Endometrial microvascular endothelial cells (primary cell): ENCODE results near the gene ARHGEF16. TPM values are rescaled to one million over a fixed set of nuclear protein-coding genes. Genes with fewer than 3 reads are reported as not detected.

ENCODE experiments used
- in situ Hi-C: cut with HindIII; loops from 2 replicates; pipeline ENCODE4 v1.10.0; 2017; ENCODE audit warnings: low sequenced_read_pairs, low pct_unique_long_range_greater_than_20kb; ENCODE audit errors: inconsistent ontology term
- total RNA-seq: library from RNA; depleted of rRNA; stranded (reverse); fragments of >200 nt; gene quantifications from one replicate; pipeline ENCODE4 v1.2.3, GENCODE V29; 2015; ENCODE audit errors: inconsistent ontology term

ARHGEF16 gene
- total RNA-seq, 1 donor from 2014 or later: not detected

DNA sequence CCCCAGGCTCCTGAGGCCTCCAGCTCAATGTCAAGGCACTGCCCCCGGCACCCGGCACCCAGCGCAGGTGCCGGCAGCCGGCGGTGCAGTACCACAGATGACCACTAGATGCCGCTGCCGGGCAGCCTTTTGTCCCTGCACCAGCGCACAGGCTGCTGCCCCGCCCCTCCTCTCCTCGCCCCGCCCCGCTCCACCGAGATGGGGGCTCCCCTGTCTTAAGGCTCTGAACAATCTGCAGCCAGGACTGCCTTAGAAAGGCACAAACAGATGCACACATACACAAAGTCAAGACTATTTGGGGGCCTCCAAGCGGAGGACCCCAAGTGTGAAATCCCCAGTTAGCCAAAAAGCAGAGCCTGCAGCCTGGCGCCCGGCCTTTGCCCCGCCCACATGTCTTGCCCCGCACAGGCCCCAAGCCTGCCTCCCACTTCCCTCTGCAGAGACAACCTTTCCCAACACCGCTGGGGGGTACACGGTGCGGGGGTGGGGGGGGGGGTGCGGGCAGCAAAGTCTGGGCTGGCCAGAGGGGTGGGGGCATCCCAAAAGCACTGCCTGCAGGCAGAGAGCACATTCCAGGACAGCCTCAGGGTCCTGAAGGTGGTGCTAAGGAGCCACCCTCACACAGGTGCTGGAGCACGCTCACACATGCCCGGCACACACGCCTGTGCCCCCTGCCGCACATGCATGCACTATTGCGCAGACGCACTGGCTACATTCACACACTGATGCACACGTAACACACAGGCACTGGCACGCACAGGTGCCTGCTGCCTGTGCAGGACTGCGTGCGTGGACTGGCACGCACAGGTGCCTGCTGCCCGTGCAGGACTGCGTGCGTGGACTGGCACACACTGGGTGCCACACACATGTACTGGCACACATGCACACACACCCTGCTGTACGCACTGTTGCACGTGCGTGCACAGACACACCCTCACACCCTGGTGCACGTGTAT lies 37.1 kb downstream of the ARHGEF16 start:
- in situ Hi-C loops: no loop called here

DNA sequence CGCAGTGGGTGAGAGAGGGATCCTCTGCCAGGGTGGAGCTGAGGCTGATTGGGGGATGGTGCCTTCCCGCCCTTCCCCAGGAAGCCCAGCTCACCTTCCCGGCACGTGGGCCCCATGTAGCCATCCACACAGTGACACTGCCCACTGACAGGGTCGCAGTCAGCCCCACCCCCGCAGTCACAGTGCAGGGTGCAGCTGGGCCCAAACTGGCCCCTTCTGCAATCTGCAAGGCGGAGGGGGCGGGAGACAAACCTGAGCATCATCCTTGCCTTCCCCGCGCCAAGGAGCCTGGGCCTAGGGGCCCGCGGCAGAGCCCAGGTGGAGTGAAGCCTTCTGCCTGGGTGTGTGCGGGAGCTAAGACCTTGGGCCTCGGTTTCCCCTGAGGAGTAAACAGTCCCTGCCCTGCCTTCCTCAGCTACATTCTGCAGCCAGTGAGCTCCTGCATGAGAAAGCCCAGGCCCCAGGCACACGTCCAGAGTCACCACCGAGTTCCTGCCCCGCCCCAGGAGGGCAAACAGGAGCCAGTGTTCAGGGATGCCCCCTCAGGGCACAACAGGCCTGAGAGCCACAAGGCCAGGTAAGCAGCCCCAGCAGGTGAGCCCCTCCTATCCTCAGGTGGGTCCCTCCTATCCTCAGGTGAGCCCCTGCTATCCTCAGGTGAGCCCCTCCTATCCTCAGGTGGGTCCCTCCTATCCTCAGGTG lies 38.2 kb downstream of the ARHGEF16 start:
- in situ Hi-C loops: no loop called here

DNA sequence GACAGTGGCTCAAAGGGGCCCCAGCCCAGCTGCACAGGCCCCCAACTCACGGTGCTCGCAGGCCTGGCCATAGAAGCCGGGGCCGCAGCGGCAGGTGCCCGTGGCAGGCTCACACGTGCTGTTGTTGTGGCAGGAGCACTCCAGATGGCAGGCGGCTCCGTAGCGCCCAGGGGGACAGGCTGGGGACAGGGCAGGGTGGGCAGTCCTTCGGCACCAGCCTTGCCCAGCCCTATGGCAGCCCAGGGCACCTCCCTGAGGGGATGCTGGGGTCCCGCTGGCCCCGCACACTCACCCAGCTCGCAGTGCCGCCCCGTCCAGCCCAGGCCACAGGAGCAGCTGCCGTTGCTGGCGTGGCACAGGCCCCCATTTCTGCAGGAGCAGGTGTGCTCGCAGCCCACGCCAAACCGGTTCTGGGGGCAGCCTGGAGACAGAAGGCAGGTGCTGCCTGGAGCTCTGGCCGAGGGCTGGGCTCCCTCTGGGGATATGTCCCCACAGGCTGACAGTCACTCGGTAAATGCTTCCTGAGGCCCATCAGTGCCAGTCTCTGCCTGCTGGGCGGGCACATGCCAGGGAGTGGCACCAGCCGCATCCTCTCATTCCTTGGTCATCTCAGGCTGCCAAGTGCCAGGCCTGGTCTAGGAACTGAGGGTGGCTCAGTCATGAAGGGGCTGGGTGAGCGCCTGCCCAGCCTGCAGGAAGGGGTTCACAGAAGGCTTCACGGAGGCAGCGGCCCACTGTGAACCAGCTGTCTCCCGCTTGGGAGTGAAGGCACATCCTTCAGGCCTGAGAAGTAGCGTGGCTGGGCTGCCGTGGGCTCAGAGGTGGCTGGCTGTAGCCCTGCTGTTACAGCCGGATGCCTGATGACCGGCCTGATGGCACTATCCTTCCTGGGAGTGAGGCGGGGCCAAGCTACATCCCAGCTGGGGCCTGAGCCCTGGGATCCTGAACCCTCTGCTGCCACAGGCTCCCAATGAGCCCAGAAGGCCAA lies 40.1 kb downstream of the ARHGEF16 start:
- in situ Hi-C loops: no loop called here

DNA sequence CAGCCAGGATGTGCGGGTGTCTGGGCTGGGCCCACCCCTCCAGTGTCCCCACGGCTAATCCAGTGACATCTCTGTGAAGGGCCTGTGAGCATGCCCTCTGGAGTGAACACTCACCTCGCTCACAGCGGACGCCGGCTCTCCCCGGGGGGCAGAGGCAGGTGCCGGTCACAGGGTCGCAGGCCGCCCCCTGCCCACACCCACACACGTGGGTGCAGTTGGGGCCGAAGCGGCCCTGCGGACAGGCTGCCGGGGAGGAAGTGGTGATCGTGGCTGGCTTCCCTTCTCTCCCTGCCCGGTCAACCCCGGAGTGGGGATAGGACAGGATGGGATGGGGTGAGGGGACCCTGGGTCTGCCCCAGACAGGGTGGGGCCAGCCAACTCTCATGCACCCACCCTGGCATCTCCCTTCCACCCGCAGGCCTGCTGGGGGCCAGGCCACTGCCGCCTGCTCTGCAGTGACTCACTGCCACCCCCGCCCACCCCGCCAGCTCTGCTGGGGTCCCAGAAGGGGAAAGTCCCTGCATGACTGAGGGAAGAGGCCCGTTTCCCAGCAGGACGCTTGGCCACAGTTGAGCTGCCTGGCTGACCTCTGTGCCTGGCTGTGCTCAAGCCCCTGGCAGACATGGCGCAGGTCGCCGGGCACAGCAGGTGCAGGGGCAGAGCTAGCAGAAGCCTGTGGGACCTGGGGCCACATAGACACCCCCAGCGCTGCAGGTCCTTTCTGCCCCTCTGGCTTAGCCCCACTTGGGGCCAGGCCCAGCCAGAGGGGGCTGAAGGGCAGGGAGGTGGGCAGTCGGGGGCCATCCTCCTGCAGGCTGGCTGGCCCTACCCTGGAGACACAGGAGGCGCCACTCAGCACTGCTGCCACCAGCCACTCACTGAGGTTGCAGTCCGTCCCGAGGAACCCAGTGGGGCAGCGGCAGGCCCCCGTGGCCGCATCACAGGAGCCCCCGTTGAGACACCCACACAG lies 41.6 kb downstream of the ARHGEF16 start:
- in situ Hi-C loops: no loop called here

DNA sequence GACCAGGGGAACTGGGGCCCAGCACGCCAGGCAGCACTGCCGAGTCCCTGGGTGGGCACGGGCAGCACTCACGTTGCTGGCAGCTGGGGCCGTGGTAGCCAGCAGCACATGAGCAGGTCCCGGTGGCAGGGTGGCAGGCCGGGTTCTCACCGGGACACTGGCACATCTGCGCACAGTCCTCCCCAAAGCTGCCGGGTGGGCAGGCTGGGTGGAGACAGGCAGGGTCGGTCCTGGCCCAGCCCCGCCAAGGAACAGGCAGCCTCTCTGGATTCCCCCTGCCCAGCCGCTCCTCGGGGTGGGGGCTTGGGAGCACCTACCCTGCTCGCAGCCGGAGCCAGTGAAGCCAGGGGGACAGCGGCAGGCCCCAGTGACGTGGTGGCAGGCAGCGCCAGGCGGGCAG lies 42.5 kb downstream of the ARHGEF16 start:
- in situ Hi-C loops: no loop called here

DNA sequence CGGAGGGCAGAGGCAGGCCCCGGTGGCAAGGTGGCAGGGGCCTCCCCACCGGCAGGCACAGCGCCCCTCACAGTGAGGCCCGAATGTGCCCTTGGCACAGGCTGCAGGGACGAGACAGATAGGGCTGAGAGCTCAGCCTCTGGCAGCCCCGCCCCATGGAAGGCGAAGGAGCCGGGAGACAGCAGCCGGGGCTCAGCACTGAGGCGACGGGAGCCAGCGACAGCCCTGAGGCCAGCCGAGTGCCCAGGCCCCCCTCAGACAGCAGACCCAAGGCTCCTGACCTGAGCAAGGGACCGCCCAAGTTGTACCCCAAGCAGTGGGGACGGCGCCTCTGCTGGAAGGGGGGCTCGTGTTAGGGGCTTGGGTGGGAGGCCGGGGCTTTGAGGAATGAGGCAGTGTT lies 43.1 kb downstream of the ARHGEF16 start:
- in situ Hi-C loops: no loop called here

DNA sequence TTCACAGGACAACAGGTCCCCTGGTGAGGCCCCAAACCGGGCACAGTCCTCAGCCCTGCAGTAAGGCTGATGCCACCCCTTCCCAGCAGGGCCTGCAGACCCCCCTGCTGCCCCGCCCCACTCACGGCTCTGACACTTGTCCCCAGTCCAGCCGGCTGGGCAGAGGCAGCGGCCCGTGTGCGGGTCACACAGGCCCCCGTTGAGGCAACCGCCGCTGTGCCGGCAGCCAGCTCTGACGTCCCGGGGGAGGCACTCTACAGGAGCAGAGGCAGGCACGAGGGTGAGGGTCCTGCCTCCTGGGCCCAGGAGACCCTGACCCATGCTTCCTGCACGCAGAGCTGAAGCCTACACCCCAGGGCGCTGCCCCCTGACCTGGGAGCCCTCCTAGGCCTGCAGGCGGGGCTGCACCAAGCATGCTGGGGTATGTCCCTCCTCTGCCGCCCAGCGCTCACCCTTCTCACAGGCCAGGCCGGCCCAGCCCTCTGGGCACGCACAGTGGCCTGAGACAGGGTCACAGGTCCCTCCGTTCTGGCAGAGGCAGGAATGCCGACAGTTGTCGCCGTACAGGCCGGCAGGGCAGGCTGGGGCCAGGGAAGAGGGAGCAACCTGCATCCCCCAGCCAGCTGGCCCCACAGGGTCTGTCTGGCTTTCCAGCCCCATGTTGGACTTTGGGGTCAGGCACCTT lies 43.9 kb downstream of the ARHGEF16 start:
- in situ Hi-C loops: no loop called here

DNA sequence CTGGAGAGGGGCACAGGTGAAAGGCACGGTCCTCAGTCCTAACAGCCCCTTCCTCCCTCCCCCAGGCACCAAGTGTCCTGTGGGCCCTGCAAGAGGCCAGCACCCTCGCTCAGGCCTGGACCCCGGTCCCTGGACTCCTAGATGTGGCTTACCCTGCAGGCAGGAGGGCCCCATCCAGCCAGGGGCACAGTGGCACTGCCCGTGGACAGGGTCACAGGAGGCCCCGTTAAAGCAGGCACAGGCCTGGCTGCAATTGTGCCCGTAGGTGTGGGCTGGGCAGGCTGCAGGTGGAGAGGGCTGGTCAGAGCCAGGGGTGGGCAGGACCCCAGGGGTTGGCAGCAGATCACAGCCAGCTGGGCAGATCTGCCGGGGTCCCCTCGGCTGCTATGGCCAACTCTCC lies 44.5 kb downstream of the ARHGEF16 start:
- in situ Hi-C loops: no loop called here

DNA sequence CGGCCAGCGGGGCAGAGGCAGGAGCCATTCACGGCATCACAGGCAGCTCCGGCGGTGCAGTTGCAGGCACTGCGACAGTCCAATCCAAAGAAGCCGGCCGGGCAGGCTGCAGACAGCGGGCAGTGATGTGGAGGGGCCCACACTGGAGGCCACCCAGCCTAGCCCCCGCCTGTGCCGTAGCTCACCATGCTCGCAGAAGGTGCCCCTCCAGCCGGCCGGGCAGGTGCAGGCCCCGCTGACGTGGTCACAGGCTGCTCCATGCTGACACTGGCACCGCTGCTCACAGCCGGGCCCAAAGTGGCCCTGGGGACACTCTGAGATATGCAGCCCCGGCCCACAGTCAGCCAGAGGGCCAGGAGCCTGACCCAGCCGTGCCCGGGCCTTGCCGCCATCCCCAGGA lies 45.1 kb downstream of the ARHGEF16 start:
- in situ Hi-C loops: no loop called here

DNA sequence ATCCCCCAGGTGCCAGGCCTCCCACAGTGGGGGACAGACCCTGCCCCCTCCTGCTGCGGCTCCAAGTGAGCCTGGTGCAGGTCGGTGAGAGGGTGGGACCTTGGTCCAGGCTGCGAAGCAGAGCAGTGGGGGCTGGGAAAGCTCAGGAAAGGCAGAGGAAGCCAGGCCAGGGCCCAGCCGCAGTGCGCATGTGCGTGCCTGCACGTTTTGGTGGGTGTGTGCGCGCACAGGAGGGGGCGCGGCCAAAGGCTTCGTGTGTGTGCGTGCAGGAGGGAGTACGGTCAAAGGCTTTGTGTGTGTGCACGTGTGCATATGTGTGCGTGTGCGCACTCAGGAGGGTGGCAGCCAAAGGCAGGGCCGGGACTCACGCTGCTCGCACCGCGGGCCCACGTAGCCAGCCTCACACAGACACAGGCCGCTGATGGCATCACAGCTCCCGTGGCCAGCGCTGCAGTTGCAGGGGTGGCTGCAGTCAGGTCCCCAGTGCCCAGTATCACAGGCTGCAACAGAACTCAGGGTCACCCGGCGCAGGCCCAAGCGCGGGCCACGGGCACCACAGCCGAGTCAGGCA lies 45.9 kb downstream of the ARHGEF16 start:
- in situ Hi-C loops: no loop called here

DNA sequence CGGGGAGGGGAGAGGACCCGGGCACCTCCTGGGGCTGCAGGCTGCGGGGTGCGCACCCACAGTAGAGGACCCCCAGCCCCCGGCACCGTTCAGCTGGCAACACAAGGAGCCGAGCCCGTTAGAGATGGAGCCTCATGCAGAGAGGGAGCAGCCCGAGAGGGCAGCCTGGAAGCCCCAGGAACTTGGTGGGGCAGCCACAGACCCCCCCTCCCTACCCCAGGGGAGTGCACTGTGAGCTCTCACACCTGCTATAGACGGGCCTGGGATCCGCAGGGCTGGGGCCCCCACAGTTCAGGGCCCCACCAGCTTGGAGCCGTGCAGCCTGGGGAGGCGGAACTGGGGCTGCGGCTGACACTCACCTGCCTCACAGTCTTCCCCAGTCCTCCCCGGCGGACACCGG lies 47.0 kb downstream of the ARHGEF16 start:
- in situ Hi-C loops: no loop called here

DNA sequence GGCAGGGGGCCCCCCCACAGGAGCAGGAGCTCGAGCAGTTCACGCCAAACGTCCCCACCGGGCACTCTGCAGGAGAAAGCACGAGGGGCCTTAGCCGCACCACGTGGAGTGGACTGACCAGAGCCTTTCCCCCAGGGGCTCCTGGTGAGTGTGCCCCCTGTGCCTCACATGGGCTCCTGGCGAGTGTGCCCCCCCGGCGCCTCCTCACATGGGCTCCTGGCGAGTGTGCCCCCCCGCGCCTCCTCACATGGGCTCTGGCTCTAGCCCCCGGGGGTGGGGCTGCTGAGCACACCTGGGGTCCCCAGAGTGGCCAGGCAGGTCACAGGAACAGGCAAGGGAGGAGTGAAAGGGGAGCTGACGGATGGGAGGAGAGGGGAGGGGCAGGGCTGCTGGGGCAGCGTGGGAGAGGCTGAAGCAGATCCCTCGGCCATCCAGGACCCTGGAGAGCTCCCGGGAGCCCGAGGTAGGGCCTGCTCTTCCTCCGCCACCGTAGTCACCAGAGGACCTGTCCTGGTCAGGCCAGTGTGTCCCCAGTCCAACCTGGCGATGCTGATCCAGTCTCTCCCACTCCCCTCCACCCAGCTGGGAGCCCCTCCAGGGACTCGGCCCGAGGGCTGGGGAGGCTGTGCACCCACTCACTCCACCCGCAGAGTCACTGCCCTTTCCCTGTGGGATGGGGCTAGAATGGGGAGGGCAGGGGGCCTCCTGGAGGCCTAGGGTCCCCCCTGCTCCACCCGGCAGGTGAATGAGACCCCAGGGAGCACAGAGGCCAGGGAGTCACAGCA lies 47.6 kb downstream of the ARHGEF16 start:
- in situ Hi-C loops: no loop called here

DNA sequence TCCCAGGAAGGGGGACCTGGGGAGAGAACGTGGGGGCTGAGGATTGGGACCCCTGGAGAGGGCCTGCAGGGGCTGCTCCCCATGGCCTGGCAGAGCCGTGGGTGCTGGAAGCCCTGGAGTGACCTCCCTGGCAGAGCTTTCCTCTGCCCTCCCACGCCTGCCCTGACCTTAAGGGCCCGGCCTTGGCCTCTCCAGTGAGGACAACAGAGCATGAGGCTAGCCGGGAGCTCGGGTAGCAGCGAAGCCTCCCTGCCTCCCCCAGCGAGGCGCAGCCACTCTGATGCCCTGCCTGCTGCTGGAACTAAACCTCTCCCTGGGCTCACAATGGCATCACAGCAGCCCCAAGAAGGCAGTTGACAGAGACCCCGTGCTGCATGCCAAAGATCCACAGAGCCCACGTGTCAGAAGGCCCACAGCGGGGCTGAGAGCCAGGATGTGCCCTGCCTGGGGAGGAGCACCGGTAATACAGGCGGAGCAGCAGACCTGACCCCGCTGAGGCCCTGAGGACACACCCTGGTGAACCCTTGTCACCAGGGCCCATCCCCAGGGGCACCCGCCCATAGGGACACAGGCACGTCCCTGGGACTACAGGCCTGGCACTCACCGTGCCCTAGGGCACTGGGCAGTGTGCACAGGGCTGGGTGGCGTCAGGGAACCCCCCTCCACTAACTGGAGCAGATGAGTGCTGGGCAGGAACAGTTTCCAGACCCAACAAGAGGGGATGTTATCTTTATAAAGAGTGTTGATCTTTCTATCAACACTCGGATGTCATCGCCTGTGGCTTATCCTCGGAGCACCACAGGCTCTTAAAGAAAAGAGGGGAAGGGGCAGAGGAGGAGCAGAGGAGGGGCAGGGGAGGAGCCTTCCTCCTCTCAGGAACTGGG lies 48.4 kb downstream of the ARHGEF16 start:
- in situ Hi-C loops: no loop called here

DNA sequence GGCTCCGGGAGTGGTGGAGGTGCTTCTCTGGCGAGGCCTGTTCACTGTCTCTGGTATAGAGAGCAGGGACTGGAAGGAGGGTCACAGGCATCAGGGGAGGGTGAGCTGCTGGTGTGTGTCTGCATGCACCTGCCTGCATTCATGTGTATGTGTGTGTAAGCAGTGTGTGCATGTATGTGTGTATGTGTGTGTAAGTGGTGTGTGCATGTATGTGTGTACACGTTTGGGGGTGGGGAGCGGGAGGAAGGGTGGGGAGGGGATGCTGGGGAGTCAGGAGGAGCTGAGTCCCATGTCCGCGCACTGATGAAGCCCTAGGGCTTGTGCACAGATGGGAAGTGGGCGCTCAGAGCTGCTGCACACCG lies 49.0 kb downstream of the ARHGEF16 start:
- in situ Hi-C loops: no loop called here

DNA sequence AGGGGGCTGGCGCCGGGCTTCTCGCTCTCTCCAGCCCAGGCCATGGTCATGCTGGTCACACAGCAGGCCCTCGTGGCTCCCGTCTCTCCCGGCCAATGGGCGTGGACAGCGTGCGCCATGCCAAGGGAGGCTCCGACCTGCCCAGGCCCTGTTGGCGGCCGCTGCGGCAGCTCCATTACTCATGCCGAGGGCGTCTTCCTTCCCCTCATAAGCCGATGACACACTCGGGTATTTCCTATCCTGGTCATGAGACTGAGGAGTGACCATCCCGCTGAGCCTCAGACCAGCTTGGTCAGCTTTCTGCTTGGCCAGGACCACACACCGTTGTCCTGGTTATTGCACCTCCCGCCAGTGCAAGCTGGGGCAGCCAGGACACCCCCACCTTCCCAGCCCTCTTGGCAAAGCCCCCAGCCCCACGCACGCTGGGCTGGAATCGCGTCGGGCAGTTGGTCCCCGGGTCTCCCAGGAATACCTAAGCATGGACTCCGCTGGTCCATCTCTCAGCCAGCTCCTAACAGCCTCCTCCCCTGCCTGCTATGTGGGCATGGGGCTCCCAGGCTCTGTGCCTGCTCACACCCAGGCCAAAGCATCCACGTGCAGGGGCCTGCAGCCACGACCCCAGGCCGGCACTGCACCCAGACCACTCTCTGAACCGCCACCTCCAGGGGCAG lies 49.8 kb downstream of the ARHGEF16 start:
- in situ Hi-C loops: no loop called here
